Measurements from ENCODE around the gene ETV3.

DNA sequence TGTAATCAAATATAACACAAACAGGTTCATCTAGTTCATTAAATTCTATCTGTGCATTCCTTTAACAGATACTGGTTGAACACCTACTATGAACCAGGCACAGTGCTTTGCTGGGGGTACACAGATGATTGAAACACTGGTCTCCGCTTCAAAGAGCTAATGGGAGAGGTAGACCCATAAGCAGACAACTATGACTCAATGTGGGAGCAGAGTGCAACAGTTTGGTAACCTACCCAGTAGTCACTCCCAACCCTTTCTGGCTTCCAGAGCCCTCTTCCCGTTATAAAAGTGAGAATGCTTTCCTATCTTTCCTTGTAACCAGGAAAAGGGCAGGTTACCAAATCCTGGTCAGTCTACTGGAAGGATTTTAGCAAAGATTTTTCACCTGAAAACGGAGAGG, 8.0 kb upstream of the ETV3 start:
- TF ChIP-seq, protein P1, sequence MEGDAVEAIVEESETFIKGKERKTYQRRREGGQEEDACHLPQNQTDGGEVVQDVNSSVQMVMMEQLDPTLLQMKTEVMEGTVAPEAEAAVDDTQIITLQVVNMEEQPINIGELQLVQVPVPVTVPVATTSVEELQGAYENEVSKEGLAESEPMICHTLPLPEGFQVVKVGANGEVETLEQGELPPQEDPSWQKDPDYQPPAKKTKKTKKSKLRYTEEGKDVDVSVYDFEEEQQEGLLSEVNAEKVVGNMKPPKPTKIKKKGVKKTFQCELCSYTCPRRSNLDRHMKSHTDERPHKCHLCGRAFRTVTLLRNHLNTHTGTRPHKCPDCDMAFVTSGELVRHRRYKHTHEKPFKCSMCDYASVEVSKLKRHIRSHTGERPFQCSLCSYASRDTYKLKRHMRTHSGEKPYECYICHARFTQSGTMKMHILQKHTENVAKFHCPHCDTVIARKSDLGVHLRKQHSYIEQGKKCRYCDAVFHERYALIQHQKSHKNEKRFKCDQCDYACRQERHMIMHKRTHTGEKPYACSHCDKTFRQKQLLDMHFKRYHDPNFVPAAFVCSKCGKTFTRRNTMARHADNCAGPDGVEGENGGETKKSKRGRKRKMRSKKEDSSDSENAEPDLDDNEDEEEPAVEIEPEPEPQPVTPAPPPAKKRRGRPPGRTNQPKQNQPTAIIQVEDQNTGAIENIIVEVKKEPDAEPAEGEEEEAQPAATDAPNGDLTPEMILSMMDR (IDR thresholded peaks at IDR 0.05; ENCODE audit: borderline replicate concordance, extremely low read depth, low read length, poor library complexity, severe bottlenecking): no peak
- no peak for TF ChIP-seq EZH2 (IDR thresholded peaks at IDR 0.05; ENCODE audit: borderline replicate concordance, low read depth, low read length, severe bottlenecking)

Measured in DND-41 (cell line).